Sigmoid colon (tissue), 4 donors: ENCODE data around the gene ADAMTS14.

Experiments used
- EP300 ChIP-seq, 4 donors: sonication (generic); formaldehyde crosslinking; IDR thresholded peaks; one replicate each; pipeline ENCODE4 v1.6.1; 2017; ENCODE audit warnings: antibody characterized with exemption in 4 of 4
- POLR2A ChIP-seq, 2 donors: fragments of 450-650 bp; IDR thresholded peaks; one replicate each; pipeline ENCODE4 v1.6.1; 2016; ENCODE audit warnings: antibody characterized with exemption in 2 of 2, mild to moderate bottlenecking in 2 of 2, moderate library complexity in 2 of 2
- POLR2AphosphoS5 ChIP-seq, 4 donors: sonication (generic); formaldehyde crosslinking; IDR thresholded peaks; one replicate each; pipeline ENCODE4 v1.6.1; 2017; ENCODE audit warnings: antibody characterized with exemption in 4 of 4
- TF ChIP-seq, protein P1 (sequence below), 4 experiments: fragments of 450-650 bp in 3 of 4; fragments of 200-600 bp in 1 of 4; IDR thresholded peaks; one replicate each; pipeline ENCODE4 v1.5.1; 2016 to 2019; ENCODE audit warnings: antibody characterized with exemption in 4 of 4, mild to moderate bottlenecking in 3 of 4, moderate library complexity in 2 of 4

GRCh38 chr10:70672165-70673042, at the start of gene ADAMTS14:
- TF ChIP-seq POLR2A (IDR thresholded peaks at IDR 0.05), result no peak
- TF ChIP-seq, protein P1, sequence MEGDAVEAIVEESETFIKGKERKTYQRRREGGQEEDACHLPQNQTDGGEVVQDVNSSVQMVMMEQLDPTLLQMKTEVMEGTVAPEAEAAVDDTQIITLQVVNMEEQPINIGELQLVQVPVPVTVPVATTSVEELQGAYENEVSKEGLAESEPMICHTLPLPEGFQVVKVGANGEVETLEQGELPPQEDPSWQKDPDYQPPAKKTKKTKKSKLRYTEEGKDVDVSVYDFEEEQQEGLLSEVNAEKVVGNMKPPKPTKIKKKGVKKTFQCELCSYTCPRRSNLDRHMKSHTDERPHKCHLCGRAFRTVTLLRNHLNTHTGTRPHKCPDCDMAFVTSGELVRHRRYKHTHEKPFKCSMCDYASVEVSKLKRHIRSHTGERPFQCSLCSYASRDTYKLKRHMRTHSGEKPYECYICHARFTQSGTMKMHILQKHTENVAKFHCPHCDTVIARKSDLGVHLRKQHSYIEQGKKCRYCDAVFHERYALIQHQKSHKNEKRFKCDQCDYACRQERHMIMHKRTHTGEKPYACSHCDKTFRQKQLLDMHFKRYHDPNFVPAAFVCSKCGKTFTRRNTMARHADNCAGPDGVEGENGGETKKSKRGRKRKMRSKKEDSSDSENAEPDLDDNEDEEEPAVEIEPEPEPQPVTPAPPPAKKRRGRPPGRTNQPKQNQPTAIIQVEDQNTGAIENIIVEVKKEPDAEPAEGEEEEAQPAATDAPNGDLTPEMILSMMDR (IDR thresholded peaks at IDR 0.05), result no peak
- TF ChIP-seq POLR2AphosphoS5 (IDR thresholded peaks at IDR 0.05), result no peak
- no peak for TF ChIP-seq EP300 (IDR thresholded peaks at IDR 0.05)
